NCI-H2227 (cell line): Measurements from ENCODE around the gene MVD.

ENCODE experiments used
- DNase-seq: peaks from one replicate; lab custom pipeline; 2025; ENCODE audit not compliant: unreplicated experiment; lab: John Stamatoyannopoulos, UW

The MVD gene

DNA sequence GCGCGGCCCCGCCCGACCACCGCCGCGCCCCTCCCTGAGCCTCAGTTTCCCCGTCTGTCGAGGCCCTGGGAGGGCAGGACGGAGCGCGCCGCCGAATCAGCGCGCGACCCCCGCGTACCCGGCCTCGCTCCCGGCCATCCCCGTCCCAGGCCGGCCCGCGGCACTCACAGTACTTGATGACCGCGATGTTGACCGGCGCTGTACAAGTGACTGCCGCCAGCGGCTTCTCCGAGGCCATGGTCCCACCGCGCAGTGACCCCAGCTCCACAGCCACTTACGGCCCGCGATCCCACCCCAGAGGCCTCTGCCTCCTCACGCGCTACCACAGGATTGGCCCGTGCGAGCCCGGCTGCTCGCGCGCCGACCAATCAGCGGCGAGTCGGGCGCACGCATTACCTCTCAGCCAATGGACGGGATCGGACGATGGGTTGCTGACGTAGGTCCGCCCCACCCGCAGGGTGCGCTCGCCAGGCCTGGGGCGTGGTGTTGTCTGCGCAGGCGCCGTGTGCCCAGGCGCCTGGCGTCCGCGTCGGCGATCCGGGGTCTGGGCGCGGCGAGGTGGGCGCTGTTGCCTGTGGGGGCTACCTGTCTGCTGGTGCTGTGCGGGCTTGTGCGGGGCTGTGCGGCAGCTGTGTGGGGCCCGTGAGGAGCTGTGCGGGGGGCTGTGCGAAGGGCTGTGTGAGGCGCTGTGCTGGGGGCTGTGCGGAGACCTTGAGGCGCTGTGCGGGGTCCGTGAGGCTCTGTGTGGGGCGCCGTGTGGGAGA lies at the start of gene MVD:
Gene MVD, minus strand, starts transcription at position 249 of the 764 bp plus-strand sequence. Its CDS starts 11 bp downstream, at position 238.
- peak; percentile 97 for DNase-seq

DNA sequence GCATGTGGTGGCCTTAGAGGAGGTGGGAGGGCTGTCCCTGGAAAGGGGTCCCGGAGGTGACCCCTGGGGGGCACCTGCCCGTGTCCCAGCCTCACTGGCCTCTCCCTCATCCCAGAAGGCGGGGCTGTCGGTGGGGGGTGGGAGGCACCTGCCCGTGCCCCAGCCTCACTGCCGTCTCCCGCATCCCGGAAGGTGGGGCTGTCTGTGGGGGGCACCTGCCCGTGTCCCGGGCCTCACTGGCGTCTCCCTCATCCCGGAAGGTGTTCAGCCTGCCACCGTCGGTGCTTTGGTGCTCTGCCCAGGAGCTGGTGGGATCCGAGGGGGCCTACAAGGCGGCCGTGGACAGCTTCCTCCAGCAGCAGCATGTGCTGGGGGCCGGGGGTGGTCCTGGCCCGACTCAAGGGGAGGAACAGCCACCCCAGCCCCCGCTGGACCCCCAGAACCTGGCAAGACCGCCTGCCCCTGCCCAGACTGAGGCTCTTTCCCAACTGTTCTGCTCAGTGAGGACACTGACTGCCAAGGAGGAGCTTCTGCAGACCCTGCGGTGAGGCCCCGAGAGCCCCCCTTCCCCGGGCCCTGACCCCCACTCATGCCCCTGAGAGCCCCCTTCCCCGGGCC lies 49.6 kb upstream of the MVD start:
- no peak for DNase-seq

GRCh38 chr16:88711750-88712340 lies 49.0 kb upstream of the MVD start:
- DNase-seq: no peak

- DNase-seq: no peak
Observed at GRCh38 chr16:88710556-88710955, 47.7 kb upstream of the MVD start.

- no peak for DNase-seq
Observed at GRCh38 chr16:88706965-88707826, 44.3 kb upstream of the MVD start.

DNA sequence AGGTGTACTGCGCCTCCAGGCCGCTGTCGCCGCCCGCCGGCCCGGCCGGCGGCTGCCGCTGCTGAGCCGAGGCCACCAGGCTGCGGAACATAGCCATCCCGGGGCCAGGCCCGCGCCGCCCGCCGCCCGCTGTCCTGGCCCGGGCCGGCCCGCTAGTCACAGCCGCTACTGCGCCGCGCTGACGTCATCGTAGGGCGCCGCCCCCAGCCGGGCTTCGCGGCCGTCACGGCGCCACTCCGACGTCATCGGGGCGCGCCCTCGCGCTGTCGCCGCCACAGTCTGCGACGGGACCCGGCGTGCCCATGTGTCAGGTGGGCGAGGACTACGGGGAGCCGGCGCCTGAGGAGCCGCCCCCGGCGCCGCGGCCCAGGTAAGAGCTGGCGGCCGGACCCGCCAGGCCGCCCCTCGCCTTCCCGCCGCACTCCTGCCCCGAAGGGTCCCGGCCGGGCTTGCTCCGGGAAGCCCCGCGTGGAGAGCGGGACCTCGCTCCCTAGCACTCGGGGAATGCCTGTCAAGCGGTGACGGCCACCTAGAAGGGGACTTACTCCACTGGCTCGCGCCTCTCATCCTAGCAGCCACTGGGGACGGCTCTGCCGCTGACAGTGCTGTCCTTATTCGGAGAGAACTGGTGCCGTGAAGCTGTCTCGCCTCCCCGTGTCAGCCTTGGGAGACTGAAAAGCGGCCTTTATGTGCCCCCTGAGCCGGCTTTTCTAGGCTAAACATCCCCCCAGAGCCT lies 43.5 kb upstream of the MVD start, which contains the start of the genes CTU2 and RNF166:
Gene CTU2, plus strand, starts transcription at position 275 of the 736 bp plus-strand sequence. Its CDS starts 28 bp downstream, at position 303.
Gene RNF166, minus strand, starts transcription at position 180 of the 736 bp plus-strand sequence. Its CDS starts 83 bp downstream, at position 97.
- DNase-seq: peak; percentile 90

GRCh38 chr16:88705801-88706228 lies 42.9 kb upstream of the MVD start:
- DNase-seq: no peak

GRCh38 chr16:88705076-88705684 lies 42.3 kb upstream of the MVD start:
- DNase-seq: peak; percentile 8

GRCh38 chr16:88703486-88704309 lies 40.8 kb upstream of the MVD start:
- no peak for DNase-seq

DNA sequence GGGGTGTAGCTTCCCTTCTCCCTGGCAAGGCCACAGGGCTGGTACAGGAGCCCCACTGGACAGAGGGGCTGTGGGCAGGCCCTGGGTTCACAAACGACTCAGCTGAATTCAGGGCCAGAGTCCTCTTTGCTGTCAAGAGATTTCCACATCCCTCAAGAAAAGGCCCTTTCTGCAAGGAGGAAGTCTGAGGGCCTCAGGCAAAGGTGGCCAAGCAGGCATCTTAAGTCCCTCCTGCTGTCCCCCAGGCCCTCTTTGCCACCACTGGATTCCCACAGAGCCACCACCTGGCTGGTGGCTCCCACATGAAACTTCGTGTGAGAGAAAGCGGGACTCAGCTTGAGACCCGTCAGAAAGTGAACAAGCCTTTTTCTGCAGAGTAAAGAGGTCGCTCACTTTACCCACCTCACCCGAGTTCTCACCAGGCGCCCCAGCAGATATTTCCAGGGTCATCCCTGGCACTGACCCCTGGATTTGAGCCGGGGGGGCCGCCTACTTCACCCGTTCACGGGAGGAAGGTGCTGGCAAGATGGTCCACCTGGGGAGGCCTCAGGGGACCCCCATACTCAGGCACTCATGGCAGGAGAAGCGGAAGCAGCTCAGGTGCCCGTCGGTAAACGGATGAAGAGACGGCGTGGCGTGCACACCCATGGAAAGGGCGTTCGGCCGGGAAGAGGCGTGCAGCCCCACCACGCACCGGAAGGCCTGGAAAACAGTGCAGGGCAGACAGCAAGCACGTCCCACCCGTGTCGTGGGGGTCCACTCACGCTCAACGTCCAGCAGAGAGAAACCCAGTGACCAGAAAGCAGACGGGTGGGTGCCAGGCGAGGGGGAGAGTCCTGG lies 39.7 kb upstream of the MVD start:
- DNase-seq: no peak

DNA sequence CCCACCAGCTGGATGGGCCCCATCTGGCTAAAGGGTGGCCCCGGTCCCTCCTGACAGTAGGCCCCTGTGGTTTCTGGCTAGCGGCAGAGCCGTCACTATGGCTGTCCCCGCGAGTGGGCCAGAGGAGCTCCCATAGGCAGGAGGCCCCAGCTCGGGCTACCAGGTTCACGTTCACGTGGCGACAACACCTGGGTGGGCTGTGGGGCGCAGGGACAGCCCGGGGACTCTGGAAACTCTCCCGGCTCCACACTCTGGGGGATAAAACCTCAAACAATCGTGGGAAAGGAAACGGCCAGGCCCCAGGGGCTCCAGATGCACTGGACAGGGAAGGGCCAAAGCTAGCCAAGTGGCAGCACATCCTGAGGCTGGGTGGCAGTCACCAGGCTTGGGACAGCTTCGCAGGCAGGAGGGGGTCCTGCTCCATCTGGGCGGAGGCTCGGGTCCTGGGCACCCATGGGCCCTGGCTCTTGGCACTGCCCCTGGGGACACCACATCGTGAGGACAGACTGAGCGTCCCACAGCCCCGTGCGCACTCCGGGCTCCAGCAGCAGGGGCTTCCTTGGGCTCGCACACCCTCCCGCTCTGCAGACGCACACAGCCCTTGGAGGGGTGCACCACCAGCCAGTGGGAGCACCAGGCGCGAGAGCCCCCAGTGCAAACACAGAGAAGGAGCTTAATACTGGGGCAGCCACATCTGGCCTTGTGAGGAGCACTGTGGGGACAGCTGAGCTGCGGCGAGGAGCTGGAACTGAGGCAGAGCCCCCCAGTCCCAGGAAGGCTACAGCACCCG lies 38.9 kb upstream of the MVD start:
- no peak for DNase-seq

GRCh38 chr16:88700636-88701482 lies 38.0 kb upstream of the MVD start:
- no peak for DNase-seq

DNA sequence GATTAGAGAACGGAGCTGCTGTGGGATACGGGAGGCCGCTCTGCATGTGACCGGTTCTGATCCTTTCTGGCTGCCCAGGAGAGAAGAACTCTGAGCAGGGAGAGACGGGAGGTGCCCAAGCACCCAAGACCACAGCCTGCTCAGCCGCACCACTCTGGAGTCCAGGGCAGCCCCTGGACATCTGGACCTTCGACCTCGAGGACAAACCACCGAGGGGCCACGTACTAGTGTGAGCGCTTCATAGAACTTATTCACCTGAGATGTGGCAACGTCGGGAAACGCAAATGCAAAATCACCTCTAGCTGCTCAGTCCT lies 37.4 kb upstream of the MVD start:
- no peak for DNase-seq

DNA sequence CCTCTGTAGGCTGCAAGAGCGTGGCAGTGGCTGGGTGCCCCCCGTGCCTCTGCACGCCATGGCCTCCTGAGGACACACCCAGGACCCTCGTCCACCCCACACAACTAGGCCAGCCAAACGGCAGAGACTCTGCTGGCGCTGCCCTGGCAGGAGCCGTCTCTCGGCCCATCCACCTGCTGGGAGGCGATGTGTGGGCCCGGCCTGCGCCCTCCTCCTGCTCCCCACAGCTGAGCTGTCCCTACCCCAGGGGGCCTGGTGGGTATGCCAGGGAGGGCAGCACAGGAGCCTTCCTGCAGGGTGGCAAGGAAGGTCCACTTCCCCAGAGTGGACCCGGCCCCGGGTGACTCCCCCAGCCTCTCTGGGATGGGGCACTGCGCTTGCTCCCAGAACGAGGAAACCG lies 36.3 kb upstream of the MVD start:
- no peak for DNase-seq

DNA sequence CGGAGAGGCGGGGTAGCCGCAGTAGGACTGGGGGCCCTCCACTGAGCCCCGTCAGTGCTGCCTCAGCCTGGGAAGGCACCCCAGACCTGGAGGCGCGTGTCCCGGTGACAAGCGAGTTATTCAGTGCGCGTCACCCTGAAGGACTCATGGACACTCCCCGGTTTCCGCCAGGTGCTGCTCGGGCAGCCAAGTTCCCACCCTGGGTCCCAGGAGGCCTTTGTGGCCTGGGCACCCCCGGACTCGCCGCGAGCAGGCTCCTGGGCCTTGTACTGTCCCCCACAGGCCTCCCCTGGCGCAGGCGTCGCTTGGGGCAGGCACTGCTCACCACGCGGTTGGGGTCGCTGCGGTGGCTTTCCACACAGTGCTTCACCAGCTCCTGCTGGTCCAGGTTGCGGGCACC lies 35.8 kb upstream of the MVD start:
- no peak for DNase-seq

DNA sequence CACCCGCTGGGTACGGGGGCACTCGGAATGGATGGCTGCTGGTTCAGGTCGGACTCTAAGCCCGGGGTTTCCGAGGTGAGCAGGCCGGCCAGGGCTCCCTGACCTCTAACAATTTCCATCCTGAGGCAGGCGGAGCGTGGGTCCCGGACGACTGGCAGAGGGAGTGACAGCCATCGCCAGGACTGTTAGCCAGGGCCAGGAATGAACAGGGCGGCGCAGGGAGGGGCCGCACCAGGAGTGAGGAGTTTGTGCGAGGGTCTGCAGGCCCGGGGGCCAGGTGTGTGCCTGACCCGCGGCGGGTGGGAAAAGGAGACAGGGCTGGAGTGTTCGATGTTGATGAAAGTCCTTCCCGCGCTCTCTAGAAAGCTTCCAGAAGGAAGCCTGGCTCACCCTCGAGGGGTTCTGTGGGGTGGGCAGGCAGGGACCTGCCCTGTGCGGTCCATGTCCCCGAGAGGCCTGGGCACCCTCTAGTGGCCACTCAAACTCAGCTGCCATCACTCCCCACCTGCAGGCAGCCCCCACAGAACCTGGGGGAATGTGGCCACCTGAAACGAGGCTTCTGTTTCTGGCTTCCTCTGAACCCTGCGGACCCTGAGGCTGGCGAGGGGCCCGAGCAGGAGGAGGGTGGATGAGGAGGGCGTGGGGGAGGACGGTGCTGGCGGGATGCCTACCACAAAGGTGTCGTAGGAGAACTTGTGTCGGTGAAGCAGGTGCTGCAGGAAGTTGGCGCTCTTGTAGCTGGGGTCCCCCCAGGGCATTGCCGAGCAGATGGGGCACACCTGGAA lies 35.1 kb upstream of the MVD start:
- no peak for DNase-seq
